Suprapubic skin (tissue), 4 donors: Measurements from ENCODE around the gene BEST3.

Source experiments
- EP300 ChIP-seq: sonication (generic); formaldehyde crosslinking; IDR thresholded peaks from one replicate; pipeline ENCODE4 v1.6.1; 2017; ENCODE audit warnings: antibody characterized with exemption
- POLR2A ChIP-seq, 2 donors: fragments of 450-650 bp; IDR thresholded peaks; one replicate each; pipeline ENCODE4 v1.6.1; 2017; ENCODE audit warnings: antibody characterized with exemption in 2 of 2, mild to moderate bottlenecking in 2 of 2, moderate library complexity in 2 of 2
- POLR2AphosphoS5 ChIP-seq, 3 donors: sonication (generic); formaldehyde crosslinking; IDR thresholded peaks; one replicate each; pipeline ENCODE4 v1.6.1; 2017; ENCODE audit warnings: antibody characterized with exemption in 3 of 3
- TF ChIP-seq, protein P1 (sequence below), 2 donors: fragments of 200-600 bp in 1 of 2; fragments of 450-650 bp in 1 of 2; sonication (generic) in 1 of 2; IDR thresholded peaks; one replicate each; pipeline ENCODE4 v1.5.1; 2016 to 2019; ENCODE audit warnings: antibody characterized with exemption in 2 of 2, mild to moderate bottlenecking in 1 of 2, moderate library complexity in 1 of 2

DNA sequence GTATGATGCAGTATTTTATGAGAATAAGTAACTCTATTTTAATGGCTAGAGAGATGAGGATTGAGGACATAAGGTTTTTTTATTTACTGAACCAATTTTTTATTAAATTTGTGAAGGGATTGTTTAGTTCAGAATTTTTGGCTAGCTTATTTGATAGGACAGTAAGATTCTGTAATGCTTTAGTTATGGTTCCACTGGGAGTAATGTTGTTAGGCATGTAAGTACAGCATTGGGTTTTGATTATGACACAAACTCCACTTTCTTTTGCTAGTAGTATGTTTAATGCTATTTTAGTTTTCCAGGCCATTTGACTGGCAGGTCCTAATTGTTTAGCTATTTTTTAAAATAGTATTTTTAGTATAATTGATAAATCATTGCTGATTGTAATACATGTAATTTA is 54.6 kb downstream of the BEST3 start:
- TF ChIP-seq, protein P1, sequence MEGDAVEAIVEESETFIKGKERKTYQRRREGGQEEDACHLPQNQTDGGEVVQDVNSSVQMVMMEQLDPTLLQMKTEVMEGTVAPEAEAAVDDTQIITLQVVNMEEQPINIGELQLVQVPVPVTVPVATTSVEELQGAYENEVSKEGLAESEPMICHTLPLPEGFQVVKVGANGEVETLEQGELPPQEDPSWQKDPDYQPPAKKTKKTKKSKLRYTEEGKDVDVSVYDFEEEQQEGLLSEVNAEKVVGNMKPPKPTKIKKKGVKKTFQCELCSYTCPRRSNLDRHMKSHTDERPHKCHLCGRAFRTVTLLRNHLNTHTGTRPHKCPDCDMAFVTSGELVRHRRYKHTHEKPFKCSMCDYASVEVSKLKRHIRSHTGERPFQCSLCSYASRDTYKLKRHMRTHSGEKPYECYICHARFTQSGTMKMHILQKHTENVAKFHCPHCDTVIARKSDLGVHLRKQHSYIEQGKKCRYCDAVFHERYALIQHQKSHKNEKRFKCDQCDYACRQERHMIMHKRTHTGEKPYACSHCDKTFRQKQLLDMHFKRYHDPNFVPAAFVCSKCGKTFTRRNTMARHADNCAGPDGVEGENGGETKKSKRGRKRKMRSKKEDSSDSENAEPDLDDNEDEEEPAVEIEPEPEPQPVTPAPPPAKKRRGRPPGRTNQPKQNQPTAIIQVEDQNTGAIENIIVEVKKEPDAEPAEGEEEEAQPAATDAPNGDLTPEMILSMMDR (IDR thresholded peaks at IDR 0.05), result no peak
- TF ChIP-seq POLR2A (IDR thresholded peaks at IDR 0.05) (no peak), POLR2AphosphoS5 (IDR thresholded peaks at IDR 0.05) (no peak), EP300 (no peak)
